ENCODE measurements around the gene KLRF1. TPM values are rescaled to one million over a fixed set of nuclear protein-coding genes. Genes with fewer than 3 reads are reported as not detected.

The KLRF1 gene
- total RNA-seq, 1 donor from 2014 or later = not detected

DNA sequence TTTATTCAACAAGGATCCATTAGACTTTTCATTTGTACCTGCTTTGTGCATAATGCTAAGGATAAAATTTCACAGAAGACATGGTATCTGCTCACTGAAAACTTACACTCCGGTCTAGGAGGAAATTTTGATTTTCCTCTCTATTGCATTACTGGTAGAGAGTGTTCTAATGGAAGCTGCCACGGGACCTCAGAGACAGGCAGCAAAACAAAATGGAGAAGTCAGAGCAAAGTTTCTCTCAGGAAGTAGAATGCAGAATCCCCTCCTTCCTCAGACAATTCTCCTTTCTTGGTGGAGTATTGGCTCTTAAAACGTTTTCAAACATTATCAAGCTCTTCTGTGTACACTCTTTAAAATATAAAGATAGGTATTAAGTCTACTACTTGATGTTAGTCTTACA is 29.6 kb downstream of the KLRF1 start:
- no peak overlapping the region for H3K4me3 Mint-ChIP-seq (ENCODE audit: unreplicated experiment)
- TF ChIP-seq, protein P1, sequence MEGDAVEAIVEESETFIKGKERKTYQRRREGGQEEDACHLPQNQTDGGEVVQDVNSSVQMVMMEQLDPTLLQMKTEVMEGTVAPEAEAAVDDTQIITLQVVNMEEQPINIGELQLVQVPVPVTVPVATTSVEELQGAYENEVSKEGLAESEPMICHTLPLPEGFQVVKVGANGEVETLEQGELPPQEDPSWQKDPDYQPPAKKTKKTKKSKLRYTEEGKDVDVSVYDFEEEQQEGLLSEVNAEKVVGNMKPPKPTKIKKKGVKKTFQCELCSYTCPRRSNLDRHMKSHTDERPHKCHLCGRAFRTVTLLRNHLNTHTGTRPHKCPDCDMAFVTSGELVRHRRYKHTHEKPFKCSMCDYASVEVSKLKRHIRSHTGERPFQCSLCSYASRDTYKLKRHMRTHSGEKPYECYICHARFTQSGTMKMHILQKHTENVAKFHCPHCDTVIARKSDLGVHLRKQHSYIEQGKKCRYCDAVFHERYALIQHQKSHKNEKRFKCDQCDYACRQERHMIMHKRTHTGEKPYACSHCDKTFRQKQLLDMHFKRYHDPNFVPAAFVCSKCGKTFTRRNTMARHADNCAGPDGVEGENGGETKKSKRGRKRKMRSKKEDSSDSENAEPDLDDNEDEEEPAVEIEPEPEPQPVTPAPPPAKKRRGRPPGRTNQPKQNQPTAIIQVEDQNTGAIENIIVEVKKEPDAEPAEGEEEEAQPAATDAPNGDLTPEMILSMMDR (IDR thresholded peaks at IDR 0.05; ENCODE audit: unreplicated experiment) = no peak
- no peaks in the 10 kb centered on the region for H3K9me3 Mint-ChIP-seq (ENCODE audit: unreplicated experiment)
- no peaks in the 10 kb centered on the region for H3K27me3 Mint-ChIP-seq (ENCODE audit: unreplicated experiment)
- no peaks in the 10 kb centered on the region for H3K4me1 Mint-ChIP-seq (ENCODE audit: unreplicated experiment)
- no peak for DNase-seq (ENCODE audit: low spot score)
- no peak overlapping the region for H3K27ac Mint-ChIP-seq (ENCODE audit: unreplicated experiment)
- no peaks in the 10 kb centered on the region for H3K36me3 Mint-ChIP-seq (ENCODE audit: low read depth, unreplicated experiment)

DNA sequence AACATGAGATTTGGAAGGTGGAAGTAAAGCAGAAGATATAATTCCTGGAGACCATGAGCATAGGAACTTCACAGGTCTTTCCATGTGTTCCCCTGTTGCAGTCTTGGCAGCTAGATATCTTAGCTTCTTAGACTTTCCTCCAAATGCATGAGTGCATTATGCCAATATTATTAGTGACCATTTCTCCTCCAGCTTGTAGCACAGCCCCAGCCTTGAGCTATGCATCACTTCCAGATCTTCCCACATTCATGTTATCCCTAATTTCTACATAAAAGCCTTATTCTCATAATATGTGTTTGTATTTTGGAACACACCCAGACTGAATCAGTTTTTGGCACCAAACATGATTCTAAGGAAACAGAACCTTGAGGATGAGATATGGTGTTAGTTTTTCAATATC is 30.9 kb downstream of the KLRF1 start:
- Mint-ChIP-seq H3K9me3 (ENCODE audit: unreplicated experiment) (no peaks in the 10 kb centered on the region), H3K27me3 (ENCODE audit: unreplicated experiment) (no peaks in the 10 kb centered on the region), H3K4me3 (ENCODE audit: unreplicated experiment) (no peak overlapping the region), H3K36me3 (ENCODE audit: low read depth, unreplicated experiment) (no peaks in the 10 kb centered on the region), H3K4me1 (ENCODE audit: unreplicated experiment) (no peaks in the 10 kb centered on the region), H3K27ac (ENCODE audit: unreplicated experiment) (no peak overlapping the region)
- no peak for DNase-seq (ENCODE audit: low spot score)
- TF ChIP-seq, protein P1 (IDR thresholded peaks at IDR 0.05; ENCODE audit: unreplicated experiment) = no peak

DNA sequence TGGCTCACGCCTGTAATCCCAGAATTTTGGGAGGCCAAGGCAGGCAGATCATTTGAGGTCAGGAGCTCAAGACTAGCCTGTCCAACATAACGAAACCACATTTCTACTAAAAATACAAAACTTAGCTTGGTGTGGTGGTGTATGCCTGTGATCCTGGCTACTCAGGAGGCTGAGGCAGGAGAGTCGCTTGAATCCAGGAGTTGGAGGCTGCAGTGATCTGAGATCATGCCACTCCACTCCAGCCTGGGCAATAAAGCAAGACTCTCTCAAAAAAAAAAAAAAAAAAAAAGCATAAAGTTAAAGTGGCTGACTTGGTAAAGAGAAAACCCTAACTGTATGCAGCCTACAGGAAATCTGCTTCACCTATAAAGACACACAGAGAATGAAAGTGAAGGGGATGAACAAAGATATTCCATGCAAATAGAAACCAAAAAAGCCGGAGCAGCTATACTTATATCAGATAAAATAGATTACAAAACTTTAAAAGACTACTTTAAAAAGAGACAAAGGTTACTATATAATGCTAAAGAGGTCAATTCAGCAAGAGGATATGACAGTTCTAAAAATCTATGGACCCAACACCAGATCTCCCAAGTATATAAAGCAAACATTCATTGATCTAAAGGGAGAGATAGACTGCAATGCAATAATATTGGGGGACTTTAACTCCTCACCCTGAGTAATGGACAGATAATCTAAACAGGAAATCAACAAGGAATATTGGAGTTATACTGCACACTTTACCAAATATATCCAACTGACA is 37.8 kb downstream of the KLRF1 start:
- Mint-ChIP-seq H3K4me1 (ENCODE audit: unreplicated experiment) (peaks cover 6% of the 10 kb centered on the region), H3K4me3 (ENCODE audit: unreplicated experiment) (no peak overlapping the region), H3K27me3 (ENCODE audit: unreplicated experiment) (no peaks in the 10 kb centered on the region), H3K9me3 (ENCODE audit: unreplicated experiment) (no peaks in the 10 kb centered on the region), H3K36me3 (ENCODE audit: low read depth, unreplicated experiment) (no peaks in the 10 kb centered on the region), H3K27ac (ENCODE audit: unreplicated experiment) (no peak overlapping the region)
- no peak for DNase-seq (ENCODE audit: low spot score)
- TF ChIP-seq, protein P1 (IDR thresholded peaks at IDR 0.05; ENCODE audit: unreplicated experiment) = no peak

DNA sequence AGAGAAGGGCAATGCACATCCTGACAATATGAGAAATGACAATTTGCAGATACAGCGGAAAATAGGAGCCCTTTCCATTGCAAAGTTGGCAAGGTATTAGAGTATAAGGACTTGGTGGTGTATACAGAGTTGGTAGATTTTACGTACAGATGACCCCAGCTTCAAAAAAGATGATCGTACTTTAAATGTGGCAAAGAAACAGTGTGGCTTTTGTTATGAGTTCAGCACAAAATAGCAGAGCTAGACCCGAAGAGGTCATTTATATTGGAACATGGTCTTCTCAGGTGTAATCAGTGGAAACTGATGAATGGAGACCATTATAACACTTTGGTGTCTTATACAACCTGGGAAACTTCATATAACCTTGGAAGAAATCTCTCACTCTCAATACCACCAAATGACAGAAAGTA is 39.6 kb downstream of the KLRF1 start:
- TF ChIP-seq, protein P1 (IDR thresholded peaks at IDR 0.05; ENCODE audit: unreplicated experiment) = no peak
- H3K4me1 Mint-ChIP-seq (ENCODE audit: unreplicated experiment) = peaks cover 6% of the 10 kb centered on the region
- H3K27ac Mint-ChIP-seq (ENCODE audit: unreplicated experiment) = no peak overlapping the region
- H3K4me3 Mint-ChIP-seq (ENCODE audit: unreplicated experiment) = no peak overlapping the region
- H3K9me3 Mint-ChIP-seq (ENCODE audit: unreplicated experiment) = no peaks in the 10 kb centered on the region
- H3K36me3 Mint-ChIP-seq (ENCODE audit: low read depth, unreplicated experiment) = no peaks in the 10 kb centered on the region
- H3K27me3 Mint-ChIP-seq (ENCODE audit: unreplicated experiment) = no peaks in the 10 kb centered on the region
- no peak for DNase-seq (ENCODE audit: low spot score)

DNA sequence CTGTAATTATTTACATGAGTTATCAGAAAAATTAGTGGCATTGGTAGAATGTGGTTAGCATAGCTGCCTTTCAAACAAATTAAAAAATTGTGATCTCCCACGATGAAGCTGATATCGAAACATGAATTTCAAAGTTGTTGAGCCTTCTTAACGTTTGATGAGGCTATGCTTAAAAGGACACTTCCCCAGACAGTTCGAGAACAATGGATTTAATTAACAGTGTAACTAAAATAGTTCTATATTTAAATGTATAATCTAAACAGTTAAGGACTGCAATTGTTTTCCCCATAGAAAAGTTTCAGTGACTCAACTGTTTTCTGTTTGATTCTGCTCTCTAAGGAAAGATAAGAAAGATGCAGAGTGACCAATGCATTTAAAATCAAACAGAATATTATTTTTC is 40.2 kb downstream of the KLRF1 start:
- Mint-ChIP-seq H3K27ac (ENCODE audit: unreplicated experiment) (no peak overlapping the region), H3K27me3 (ENCODE audit: unreplicated experiment) (no peaks in the 10 kb centered on the region), H3K36me3 (ENCODE audit: low read depth, unreplicated experiment) (no peaks in the 10 kb centered on the region), H3K4me1 (ENCODE audit: unreplicated experiment) (peaks cover 6% of the 10 kb centered on the region), H3K9me3 (ENCODE audit: unreplicated experiment) (no peaks in the 10 kb centered on the region), H3K4me3 (ENCODE audit: unreplicated experiment) (no peak overlapping the region)
- DNase-seq (ENCODE audit: low spot score) = no peak
- TF ChIP-seq, protein P1 (IDR thresholded peaks at IDR 0.05; ENCODE audit: unreplicated experiment) = no peak
